ENCODE results near the gene MAP7D2.

DNA sequence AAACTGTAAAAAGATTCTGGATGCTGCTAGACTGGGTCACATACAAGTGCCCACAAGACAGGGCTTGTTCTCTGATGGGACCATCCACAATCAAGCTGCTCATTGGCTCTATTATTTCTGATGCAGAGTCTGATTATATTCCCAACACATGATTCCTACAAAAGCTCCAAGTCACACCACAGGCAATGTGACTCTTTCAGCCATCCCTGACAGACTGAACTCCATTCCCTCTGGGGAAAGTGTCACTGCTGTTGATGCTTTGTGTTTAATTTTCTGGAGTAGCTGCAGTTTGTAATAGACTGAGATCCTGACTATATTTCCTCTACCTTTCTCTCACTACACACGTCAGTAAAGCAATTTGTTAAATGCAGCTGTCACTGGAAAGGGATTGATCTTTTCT, 70.5 kb downstream of the MAP7D2 start:
- TF ChIP-seq YY1 (IDR thresholded peaks at IDR 0.05; ENCODE audit: insufficient read depth, insufficient read length) = no peak
- TF ChIP-seq ZNF274 (IDR thresholded peaks at IDR 0.05; ENCODE audit: low read depth, low read length) = no peak
- no peak for TF ChIP-seq SUZ12 (IDR thresholded peaks at IDR 0.05; ENCODE audit: extremely low read depth, insufficient read depth, insufficient read length)
